Testis (tissue), 2 donors: ENCODE measurements around the gene HSF5.

Source experiments
- CTCF ChIP-seq, 3 experiments: fragments of 450-650 bp in 2 of 3; fragments of 200-600 bp in 1 of 3; sonication (generic) in 1 of 3; IDR thresholded peaks; one replicate each; pipeline ENCODE4 v1.5.1; 2016 to 2019; ENCODE audit warnings: antibody characterized with exemption in 3 of 3, mild to moderate bottlenecking in 2 of 3, moderate library complexity in 1 of 3
- POLR2A ChIP-seq: fragments of 450-650 bp; IDR thresholded peaks from one replicate; pipeline ENCODE4 v1.6.1; 2017; ENCODE audit warnings: antibody characterized with exemption, mild to moderate bottlenecking, moderate library complexity

- TF ChIP-seq POLR2A (no peak), CTCF (IDR thresholded peaks at IDR 0.05) (no peak)
These were observed 103.3 kb downstream of the HSF5 start for GRCh38 chr17:58384897-58385296.
